Measurements from ENCODE around the gene OPA3. TPM values are rescaled to one million over a fixed set of nuclear protein-coding genes. Genes with fewer than 3 reads are reported as not detected.

The OPA3 gene
- total and polyA plus RNA-seq, 8 donors: under 0.01 to 27.5 (median 3.7) TPM

- intact Hi-C loops (cut with DNase I; ENCODE audit: low total_unique reads): no loop called here
- no peak for DNase-seq
- 26 to 39% (median 34%) methylated on average over 4 of the region's 4 CpGs for WGBS, 5 donors
- Histone ChIP-seq H3K4me3 (no peak overlapping the region), H3K27me3 (peaks cover 0 to 68% (median 15%) of the 10 kb centered on the region in 3 donors), H3K27ac (no peak overlapping the region), H3K36me3 (peaks cover 0 to 4% (median 0%) of the 10 kb centered on the region in 4 donors), H3K9me3 (no peaks in the 10 kb centered on the region), H3K4me1 (peaks cover 0 to 11% (median 4%) of the 10 kb centered on the region in 4 donors)
- TF ChIP-seq POLR2AphosphoS5 (IDR thresholded peaks at IDR 0.05) (no peak), EP300 (IDR thresholded peaks at IDR 0.05) (no peak), CTCF (IDR thresholded peaks at IDR 0.05) (no peak), POLR2A (IDR thresholded peaks at IDR 0.05) (no peak)
Observed at GRCh38 chr19:45592366-45592765, 7.8 kb upstream of the OPA3 start.

- DNase-seq: no peak
Observed at GRCh38 chr19:45591638-45592005, 7.0 kb upstream of the OPA3 start.

GRCh38 chr19:45591004-45591637 lies 6.5 kb upstream of the OPA3 start:
- intact Hi-C loops (cut with DNase I; ENCODE audit: low total_unique reads): no loop called here
- H3K4me1 ChIP-seq: peaks cover 0 to 10% (median 4%) of the 10 kb centered on the region in 4 donors
- peaks cover 0 to 4% (median 0%) of the 10 kb centered on the region in 4 donors for H3K36me3 ChIP-seq
- no peak overlapping the region for H3K27ac ChIP-seq
- H3K27me3 ChIP-seq: peaks cover 0 to 55% (median 13%) of the 10 kb centered on the region in 3 donors
- no peak overlapping the region for H3K4me3 ChIP-seq
- 48 to 71% (median 49%) methylated on average over 35 to 48 of the region's 48 CpGs for WGBS, 5 donors
- DNase-seq: peak; percentile 77 to 80
- no peaks in the 10 kb centered on the region for H3K9me3 ChIP-seq
- TF ChIP-seq EP300 (IDR thresholded peaks at IDR 0.05) (no peak), POLR2A (IDR thresholded peaks at IDR 0.05) (no peak), POLR2AphosphoS5 (IDR thresholded peaks at IDR 0.05) (peak in 1 of 3 donors; percentile 45), CTCF (IDR thresholded peaks at IDR 0.05) (peak in 3 of 7 experiments; percentile 39 to 48 (median 43))

More at GRCh38 chr19:45591638-45592005, 7.0 kb upstream of the OPA3 start:
- peaks cover 0 to 10% (median 4%) of the 10 kb centered on the region in 4 donors for H3K4me1 ChIP-seq
- H3K36me3 ChIP-seq: peaks cover 0 to 4% (median 0%) of the 10 kb centered on the region in 4 donors
- H3K9me3 ChIP-seq: no peaks in the 10 kb centered on the region
- no peak overlapping the region for H3K4me3 ChIP-seq
- intact Hi-C loops (cut with DNase I; ENCODE audit: low total_unique reads): no loop called here
- H3K27me3 ChIP-seq: peaks cover 0 to 60% (median 13%) of the 10 kb centered on the region in 3 donors
- H3K27ac ChIP-seq: no peak overlapping the region
- TF ChIP-seq EP300 (IDR thresholded peaks at IDR 0.05) (no peak), CTCF (IDR thresholded peaks at IDR 0.05) (no peak), POLR2AphosphoS5 (IDR thresholded peaks at IDR 0.05) (no peak), POLR2A (IDR thresholded peaks at IDR 0.05) (no peak)
- WGBS, 5 donors: 88 to 94% (median 89%) methylated on average over 16 to 21 of the region's 21 CpGs

- 50 to 60% (median 54%) methylated on average over 15 of the region's 15 CpGs for WGBS, 5 donors
Observed at GRCh38 chr19:45590300-45591003, 5.8 kb upstream of the OPA3 start.

More at GRCh38 chr19:45590300-45591003, 5.8 kb upstream of the OPA3 start:
- Histone ChIP-seq H3K9me3 (no peaks in the 10 kb centered on the region), H3K4me1 (peaks cover under 1 to 12% (median 4%) of the 10 kb centered on the region in 4 donors), H3K27me3 (peaks cover 0 to 48% (median 13%) of the 10 kb centered on the region in 3 donors), H3K27ac (no peak overlapping the region), H3K36me3 (peaks cover 0 to 4% (median 0%) of the 10 kb centered on the region in 4 donors), H3K4me3 (no peak overlapping the region)
- intact Hi-C loops (cut with DNase I; ENCODE audit: low total_unique reads): no loop called here
- TF ChIP-seq POLR2AphosphoS5 (IDR thresholded peaks at IDR 0.05): no peak
- TF ChIP-seq EP300 (IDR thresholded peaks at IDR 0.05): no peak
- TF ChIP-seq POLR2A (IDR thresholded peaks at IDR 0.05): no peak
- TF ChIP-seq CTCF (IDR thresholded peaks at IDR 0.05): no peak
- no peak for DNase-seq

Data from stomach (tissue), 9 donors.